ENCODE data around the gene CACNA1D.

DNA sequence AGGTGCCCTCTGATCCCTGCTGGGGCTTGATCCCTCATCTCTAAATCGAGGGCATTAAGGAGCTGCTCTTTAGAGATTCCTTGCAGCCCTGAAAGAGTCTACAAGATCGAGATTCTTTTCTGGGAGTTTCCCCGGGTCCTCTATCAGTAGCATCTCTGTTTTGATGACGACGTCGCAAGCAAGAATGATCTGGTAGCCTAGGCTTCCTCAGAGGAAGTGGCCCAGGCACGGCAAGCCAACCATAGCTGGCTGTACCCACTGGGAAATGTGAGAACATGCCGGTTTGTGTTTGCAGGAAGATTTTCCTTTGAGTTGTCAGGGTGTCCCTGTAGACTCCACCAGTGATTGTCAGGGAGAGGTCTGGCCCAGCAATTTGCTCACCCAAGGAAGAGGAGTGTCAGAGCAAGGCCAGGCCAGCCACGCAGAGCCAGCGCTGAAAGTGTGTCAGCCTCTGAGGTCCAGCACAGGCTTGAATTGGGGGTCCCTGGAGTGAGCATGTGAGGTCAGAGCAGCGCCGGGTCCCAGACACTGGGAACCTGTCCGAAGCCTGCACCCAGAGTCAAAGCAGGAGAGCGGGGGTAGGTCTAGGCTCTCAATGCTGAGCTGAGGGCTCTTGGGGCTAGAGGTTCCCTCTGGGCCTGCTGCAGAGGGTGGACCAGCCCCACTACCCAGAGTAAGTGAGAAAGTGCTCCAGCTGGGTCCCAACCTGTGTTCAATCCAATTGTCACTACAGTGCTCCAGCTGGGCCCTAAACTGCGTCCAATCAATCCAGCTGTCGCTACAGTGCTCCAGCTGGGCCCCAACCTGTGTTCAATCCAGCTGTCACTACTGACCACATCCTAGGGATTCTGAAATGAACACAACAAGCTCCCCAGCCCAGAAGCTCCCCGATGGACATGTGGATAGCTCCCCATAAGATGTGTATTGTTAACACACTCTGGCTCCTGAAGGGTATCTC, 256.1 kb downstream of the CACNA1D start:
- TF ChIP-seq, protein P1, sequence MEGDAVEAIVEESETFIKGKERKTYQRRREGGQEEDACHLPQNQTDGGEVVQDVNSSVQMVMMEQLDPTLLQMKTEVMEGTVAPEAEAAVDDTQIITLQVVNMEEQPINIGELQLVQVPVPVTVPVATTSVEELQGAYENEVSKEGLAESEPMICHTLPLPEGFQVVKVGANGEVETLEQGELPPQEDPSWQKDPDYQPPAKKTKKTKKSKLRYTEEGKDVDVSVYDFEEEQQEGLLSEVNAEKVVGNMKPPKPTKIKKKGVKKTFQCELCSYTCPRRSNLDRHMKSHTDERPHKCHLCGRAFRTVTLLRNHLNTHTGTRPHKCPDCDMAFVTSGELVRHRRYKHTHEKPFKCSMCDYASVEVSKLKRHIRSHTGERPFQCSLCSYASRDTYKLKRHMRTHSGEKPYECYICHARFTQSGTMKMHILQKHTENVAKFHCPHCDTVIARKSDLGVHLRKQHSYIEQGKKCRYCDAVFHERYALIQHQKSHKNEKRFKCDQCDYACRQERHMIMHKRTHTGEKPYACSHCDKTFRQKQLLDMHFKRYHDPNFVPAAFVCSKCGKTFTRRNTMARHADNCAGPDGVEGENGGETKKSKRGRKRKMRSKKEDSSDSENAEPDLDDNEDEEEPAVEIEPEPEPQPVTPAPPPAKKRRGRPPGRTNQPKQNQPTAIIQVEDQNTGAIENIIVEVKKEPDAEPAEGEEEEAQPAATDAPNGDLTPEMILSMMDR (IDR thresholded peaks at IDR 0.05), result no peak
- TF ChIP-seq POLR2A (IDR thresholded peaks at IDR 0.05) (no peak), POLR2AphosphoS5 (IDR thresholded peaks at IDR 0.05) (no peak), EP300 (IDR thresholded peaks at IDR 0.05; ENCODE audit: low read depth) (no peak)
